HG03521 (cell line): ENCODE results near the gene DDR2.

Experiments used
- ATAC-seq: cut with Tn5 transposase; IDR thresholded peaks from one replicate; pipeline ENCODE4 v1.9.1; 2021; ENCODE audit warnings: mild to moderate bottlenecking, moderate library complexity; ENCODE audit not compliant: unreplicated experiment

The DDR2 gene

DNA sequence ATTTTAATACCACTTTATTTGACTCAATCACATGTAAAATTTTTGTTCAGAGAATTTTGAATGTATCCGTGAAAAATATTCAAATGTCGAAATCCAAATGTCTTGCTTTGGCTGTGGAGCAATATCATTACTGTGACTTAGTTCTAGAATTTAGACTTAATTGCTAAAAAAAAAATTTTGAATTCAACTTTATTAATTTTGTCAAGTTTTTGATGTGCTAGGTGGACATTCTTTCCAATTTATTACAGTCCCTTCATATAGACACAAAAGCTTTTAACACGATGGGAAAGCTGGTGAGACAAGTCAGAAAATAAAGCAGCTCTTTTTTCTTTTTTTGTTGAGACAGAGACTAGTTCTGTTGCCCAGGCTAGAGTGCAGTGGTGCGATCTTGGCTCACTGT is 62.6 kb downstream of the DDR2 start:
- no peak for ATAC-seq

GRCh38 chr1:162695687-162696086 is 63.4 kb downstream of the DDR2 start:
- no peak for ATAC-seq

DNA sequence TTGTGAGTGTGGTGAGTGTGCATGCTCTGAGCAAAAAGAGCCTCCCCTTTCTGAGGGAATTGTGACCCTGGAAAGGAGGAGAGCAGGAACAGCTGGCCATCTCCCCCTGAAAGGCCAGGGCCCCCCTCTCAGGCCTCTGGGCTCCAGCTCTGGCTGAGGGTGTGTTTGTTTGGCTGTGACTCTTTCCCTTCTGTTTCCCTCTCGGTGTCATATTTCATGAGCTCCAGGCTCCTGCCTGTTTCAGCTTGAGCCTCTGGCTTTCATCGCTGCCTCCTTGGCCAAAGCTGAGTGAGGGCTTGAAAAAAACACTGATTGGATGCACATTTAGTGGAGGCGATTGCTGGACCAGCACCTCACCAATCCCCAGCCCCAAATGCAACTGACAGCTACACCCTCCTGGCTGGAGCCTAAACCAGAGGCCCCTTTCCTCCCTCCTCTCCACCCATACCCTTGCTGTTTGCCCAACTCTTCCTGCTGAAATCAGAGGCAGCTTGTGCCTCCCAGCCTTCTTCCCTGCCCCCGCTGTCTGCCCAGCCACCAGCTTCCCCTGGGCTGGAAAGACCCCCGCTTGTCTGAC is 64.1 kb downstream of the DDR2 start:
- ATAC-seq, result no peak

GRCh38 chr1:162697140-162697895 is 65.1 kb downstream of the DDR2 start:
- no peak for ATAC-seq

GRCh38 chr1:162699366-162699765 is 67.1 kb downstream of the DDR2 start:
- no peak for ATAC-seq

DNA sequence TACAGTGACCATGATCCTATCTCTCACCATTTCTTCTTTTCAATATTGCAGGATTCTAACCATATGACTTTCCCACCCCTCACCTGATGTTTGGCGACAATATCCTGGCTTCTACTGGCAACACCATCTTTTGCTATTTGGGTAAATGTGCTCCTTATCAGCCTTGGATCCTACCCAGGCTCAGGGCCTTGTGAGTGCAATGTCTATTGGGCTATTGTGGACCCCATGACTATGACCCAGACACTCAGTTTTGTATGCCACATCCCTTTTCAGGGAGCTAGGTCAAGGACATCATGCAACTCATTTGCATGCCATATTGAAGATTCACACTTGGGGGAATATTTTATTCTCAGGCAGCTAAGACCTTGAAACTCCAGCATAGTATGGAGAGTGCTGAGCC is 67.9 kb downstream of the DDR2 start:
- no peak for ATAC-seq

DNA sequence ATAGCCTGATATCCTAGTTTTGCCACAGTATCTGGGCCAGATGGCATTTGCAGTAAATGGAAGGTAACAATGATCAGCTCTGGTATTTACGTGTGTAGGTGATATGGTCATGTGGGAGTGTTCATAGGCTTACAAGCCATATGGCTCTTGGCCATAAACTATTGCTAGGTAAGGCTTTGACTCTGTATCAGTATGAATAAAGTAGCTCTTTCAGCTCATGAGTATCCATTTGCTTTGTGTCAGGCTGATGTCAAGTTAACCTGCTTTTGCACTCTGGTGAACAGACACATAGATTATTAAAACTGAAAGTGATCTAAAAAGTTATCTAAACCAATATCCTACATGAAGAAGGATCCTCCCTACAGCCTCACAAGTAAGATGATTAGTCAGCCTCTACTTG is 69.0 kb downstream of the DDR2 start:
- ATAC-seq, result no peak

- no peak for ATAC-seq
Observed at GRCh38 chr1:162702628-162703027, 70.4 kb downstream of the DDR2 start.

- no peak for ATAC-seq
Observed at GRCh38 chr1:162703708-162704107, 71.4 kb downstream of the DDR2 start.

GRCh38 chr1:162704673-162705424 is 72.6 kb downstream of the DDR2 start:
- ATAC-seq, result no peak

GRCh38 chr1:162706003-162706402 is 73.7 kb downstream of the DDR2 start:
- ATAC-seq, result no peak

GRCh38 chr1:162706606-162707005 is 74.3 kb downstream of the DDR2 start:
- ATAC-seq, result no peak

DNA sequence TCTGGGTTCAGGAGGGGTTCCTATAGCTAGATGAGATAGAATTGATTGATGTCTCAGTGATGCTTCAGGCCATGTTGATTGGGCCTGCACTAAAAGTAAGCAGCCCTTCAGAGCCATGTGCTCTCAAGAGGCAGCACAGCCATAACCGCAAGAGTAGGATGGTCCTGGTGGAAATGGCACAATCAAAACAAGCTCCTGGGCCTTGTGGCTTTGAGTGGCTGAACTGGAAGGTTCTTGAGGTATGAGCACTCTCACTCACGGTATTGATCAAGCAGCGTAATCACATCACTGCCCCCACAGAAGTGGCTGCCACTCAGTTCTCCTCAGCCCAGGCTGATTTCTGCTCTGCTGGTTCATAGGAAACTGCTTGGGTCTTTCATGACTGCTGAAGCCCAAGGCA is 76.0 kb downstream of the DDR2 start:
- ATAC-seq, result no peak

DNA sequence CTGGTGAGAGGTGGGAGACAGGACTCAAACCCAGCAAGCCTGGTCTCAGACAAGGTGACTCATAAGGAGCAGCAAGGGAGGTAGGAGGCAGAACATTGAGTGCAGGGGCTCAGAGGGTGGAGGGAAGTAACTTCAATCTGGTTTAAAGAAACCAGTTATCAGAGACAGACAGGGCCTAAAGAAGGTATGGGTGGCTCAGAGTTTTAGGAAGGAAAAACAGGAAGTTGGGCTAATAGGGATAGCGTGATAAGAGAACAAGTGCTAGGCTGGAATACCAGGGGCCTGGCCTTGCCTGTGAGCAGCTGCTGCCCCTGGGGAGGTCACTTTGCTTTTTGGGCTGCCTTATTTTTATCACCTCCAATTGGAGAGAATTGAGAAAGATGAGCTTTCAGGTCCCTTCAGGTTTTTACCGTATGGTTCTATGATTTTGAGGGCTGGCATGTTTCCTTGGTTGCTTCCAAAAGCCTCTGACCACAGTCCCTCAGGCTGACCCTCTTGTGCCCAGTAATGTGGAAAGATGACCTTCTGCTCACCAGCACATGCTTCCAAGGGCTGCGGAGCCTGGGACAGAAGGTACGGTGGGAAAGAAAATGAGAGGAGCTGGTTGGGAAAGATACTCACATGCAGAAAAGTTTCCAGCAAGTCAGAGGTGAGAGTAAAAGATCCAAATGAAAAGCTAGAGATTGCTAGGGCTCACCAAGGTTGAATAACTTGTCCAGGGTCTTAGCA is 77.0 kb downstream of the DDR2 start:
- no peak for ATAC-seq

GRCh38 chr1:162709870-162710269 is 77.6 kb downstream of the DDR2 start:
- no peak for ATAC-seq

GRCh38 chr1:162710345-162710744 is 78.1 kb downstream of the DDR2 start:
- no peak for ATAC-seq

GRCh38 chr1:162710780-162711465 is 78.7 kb downstream of the DDR2 start:
- ATAC-seq, result no peak

DNA sequence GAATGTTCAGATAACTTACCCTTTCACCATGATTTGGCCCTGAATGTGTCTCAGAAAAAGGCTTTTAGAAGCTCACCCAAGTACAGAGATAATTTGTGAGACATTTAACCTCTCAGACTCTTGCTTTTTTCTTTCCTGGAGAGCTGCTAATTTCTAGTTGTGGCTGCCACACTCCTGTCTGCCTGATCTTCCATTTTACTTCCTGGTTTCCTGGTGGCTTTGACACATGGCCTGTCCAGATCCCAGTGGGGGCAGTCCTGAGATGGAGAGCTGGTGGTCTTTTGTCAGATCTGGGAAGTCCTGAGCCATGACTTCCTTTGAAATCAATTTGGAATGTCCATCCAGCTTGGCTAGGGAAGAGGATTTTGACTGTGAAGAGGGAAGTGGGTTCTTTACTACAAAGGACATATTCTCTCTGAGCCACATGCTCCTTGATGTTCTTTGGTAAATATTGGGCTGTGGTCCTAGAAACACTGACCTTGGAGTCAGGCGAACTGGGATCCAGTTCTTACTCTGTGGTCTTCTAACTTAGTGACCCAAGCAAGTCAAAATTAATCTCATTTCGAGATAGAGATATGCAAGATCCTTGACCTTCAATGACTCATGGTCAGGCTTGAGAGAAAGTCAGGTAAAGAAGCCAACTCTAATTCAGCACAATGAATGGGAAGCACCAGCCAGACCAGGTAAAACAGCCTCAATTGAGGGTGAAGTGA is 80.2 kb downstream of the DDR2 start:
- no peak for ATAC-seq

GRCh38 chr1:162716123-162716522 is 83.9 kb downstream of the DDR2 start:
- ATAC-seq, result no peak

DNA sequence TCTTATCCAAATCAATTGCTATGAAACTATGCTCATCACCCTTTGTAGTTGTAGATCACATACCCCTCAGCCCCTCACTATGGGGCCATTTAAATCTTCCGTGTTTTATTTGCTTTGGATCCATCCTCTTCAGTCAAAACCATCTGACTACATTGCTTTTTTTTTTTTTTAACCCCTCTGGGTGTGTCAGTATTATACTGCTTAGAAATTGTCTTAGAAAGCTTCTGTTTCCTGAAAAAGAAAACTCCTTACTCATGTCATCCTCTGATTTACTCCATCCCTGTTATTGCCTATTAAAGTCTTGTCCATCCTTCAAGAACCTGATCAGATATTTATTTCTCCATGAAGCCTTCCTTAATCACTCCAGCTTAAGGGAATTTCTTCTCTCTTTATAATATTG is 84.3 kb downstream of the DDR2 start:
- ATAC-seq, result no peak
